Right lobe of liver (tissue), 6 donors: Measurements from ENCODE around the gene SMLR1. TPM values are rescaled to one million over a fixed set of nuclear protein-coding genes. Genes with fewer than 3 reads are reported as not detected.

Experiments used
- ATAC-seq, 4 donors: fragments of 200-7000 bp; cut with Tn5 transposase; one replicate each; pipeline ENCODE4 v1.9.1; 2020; ENCODE audit warnings: mild to moderate bottlenecking in 4 of 4, moderate library complexity in 4 of 4
- DNase-seq, 3 donors: peaks; one replicate each; pipeline ENCODE4 v3.0.0-alpha.2; 2020
- H3K27ac ChIP-seq, 3 donors: fragments of 200-600 bp; one replicate each; pipeline ENCODE4 v1.8.0; 2022
- H3K27me3 ChIP-seq, 2 donors: fragments of 200-600 bp; one replicate each; pipeline ENCODE4 v1.8.0; 2022
- H3K36me3 ChIP-seq, 4 donors: fragments of 200-600 bp; sonication (generic) in 1 of 4; one replicate each; pipeline versions ENCODE4 v1.5.1 to v1.8.0; 2017 to 2022; ENCODE audit warnings: control low read depth in 1 of 4
- H3K4me1 ChIP-seq, 4 donors: fragments of 200-600 bp; sonication (generic) in 1 of 4; one replicate each; pipeline versions ENCODE4 v1.5.1 to v1.8.0; 2017 to 2022; ENCODE audit warnings: control low read depth in 1 of 4
- H3K4me3 ChIP-seq, 3 donors: fragments of 200-600 bp; one replicate each; pipeline ENCODE4 v1.8.0; 2022
- H3K9me3 ChIP-seq, 4 donors: fragments of 200-600 bp; sonication (generic) in 1 of 4; one replicate each; pipeline versions ENCODE4 v1.5.1 to v1.8.0; 2017 to 2022; ENCODE audit warnings: control low read depth in 1 of 4
- POLR2A ChIP-seq: fragments of 450-650 bp; IDR thresholded peaks from one replicate; pipeline ENCODE4 v1.6.1; 2017; ENCODE audit warnings: antibody characterized with exemption, mild to moderate bottlenecking
- WGBS: methylation state at CpG from one replicate; pipeline ENCODE4 v1.1.6; 2018; ENCODE audit warnings: low coverage, low lambda C conversion rate; ENCODE audit not compliant: insufficient coverage; ENCODE audit errors: missing lambda C conversion rate; 5-methylcytosine and 5-hydroxymethylcytosine counted together
- intact Hi-C, 2 donors: fragments of 100-400 bp; cut with DNase I; formaldehyde crosslinking; loops; one replicate each; pipeline versions ENCODE4 v1.11.2 to v1.14.1; 2022
- total RNA-seq, 6 experiments: library from RNA; depleted of rRNA in 2 of 6; stranded (reverse); fragments of >200 nt in 2 of 6; fragmentation: NEBNext Ultra II Directional in 3 of 6; extraction: Animal tissue kit (Norgen Biotek cat#: 25700) in 3 of 6; gene quantifications; one replicate each; pipeline versions ENCODE4 v1.1.0 to v1.2.4, GENCODE V29; 2016 to 2023
- TF ChIP-seq, protein P1 (sequence below), 4 donors: fragments of 200-600 bp in 3 of 4; fragments of 450-650 bp in 1 of 4; IDR thresholded peaks; one replicate each; pipeline versions ENCODE4 v1.5.1 to v1.8.0; 2016 to 2022; ENCODE audit warnings: antibody characterized with exemption in 4 of 4, mild to moderate bottlenecking in 2 of 4
- donor health status: DM: no; HTN: yes; CAD: no.
- donor health status: DM: no; HTN: no; CAD: no.
- donor health status: DM: no; HTN: no; CAD: no.
- donor health status: DM: no; HTN: yes; CAD: no.
- donor health status: DM: no; HTN: yes; CAD: no.

The SMLR1 gene
- total RNA-seq, 6 experiments from 2014 or later = 10.7 to 46.4 (median 20.1) TPM

DNA sequence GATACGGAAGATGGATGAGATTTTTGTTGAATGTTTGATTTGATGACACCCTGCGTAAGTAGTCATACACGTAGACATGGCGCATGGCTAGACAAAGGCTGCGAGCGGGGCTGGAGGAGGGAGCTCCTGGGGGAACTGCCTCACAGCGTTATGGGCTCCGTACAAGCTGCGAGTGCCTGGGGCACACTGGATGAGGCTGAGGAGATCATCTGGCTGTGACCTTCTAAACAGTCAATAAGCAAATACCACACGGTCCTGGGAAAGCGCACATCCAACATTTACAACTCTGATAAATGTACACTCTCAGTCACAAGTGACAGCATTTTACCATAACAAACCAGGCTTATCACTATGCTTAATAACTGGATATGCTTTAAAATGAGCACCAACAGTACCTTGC lies 37.1 kb downstream of the SMLR1 start:
- 45% methylated on average over 11 of the region's 11 CpGs for WGBS
- H3K36me3 ChIP-seq = no peaks in the 10 kb centered on the region
- intact Hi-C loops = no loop called here
- peak overlapping the region in 1 of 3 donors; percentile 5 for H3K4me3 ChIP-seq
- H3K27me3 ChIP-seq = no peaks in the 10 kb centered on the region
- DNase-seq (peak in 2 of 3 donors; percentile 38 to 60), ATAC-seq (peak; percentile 78 to 86 (median 82))
- no peak for TF ChIP-seq POLR2A
- TF ChIP-seq, protein P1, sequence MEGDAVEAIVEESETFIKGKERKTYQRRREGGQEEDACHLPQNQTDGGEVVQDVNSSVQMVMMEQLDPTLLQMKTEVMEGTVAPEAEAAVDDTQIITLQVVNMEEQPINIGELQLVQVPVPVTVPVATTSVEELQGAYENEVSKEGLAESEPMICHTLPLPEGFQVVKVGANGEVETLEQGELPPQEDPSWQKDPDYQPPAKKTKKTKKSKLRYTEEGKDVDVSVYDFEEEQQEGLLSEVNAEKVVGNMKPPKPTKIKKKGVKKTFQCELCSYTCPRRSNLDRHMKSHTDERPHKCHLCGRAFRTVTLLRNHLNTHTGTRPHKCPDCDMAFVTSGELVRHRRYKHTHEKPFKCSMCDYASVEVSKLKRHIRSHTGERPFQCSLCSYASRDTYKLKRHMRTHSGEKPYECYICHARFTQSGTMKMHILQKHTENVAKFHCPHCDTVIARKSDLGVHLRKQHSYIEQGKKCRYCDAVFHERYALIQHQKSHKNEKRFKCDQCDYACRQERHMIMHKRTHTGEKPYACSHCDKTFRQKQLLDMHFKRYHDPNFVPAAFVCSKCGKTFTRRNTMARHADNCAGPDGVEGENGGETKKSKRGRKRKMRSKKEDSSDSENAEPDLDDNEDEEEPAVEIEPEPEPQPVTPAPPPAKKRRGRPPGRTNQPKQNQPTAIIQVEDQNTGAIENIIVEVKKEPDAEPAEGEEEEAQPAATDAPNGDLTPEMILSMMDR (IDR thresholded peaks at IDR 0.05) = no peak
- H3K4me1 ChIP-seq = peaks cover 0 to 27% (median 4%) of the 10 kb centered on the region in 4 donors
- H3K27ac ChIP-seq = peak overlapping the region in 2 of 3 donors; percentile 30 to 42
- H3K9me3 ChIP-seq = no peaks in the 10 kb centered on the region

DNA sequence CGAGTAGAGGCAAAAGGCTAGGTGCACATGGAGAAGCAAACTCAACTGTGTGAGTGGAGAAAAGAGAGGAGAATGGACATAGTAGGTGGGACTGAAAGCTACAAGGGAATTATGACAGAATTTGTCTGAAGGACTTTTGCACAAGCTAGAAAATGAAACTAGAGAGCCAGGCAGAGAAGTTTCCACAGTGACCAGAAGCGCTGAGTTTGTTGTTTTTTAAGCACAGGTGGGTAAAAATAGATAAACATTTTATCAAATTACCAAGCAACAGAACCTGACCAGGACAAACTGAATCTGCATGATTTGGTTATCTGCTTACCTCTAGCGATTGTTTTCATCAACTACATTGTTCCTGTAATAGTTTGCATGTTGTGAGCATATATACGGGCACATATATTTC lies 38.6 kb downstream of the SMLR1 start:
- H3K36me3 ChIP-seq = no peaks in the 10 kb centered on the region
- H3K27me3 ChIP-seq = no peaks in the 10 kb centered on the region
- ATAC-seq (no peak), DNase-seq (no peak)
- intact Hi-C loops = no loop called here
- H3K9me3 ChIP-seq = no peaks in the 10 kb centered on the region
- WGBS = 79% methylated on average over 4 of the region's 4 CpGs
- no peak overlapping the region for H3K27ac ChIP-seq
- TF ChIP-seq POLR2A = no peak
- TF ChIP-seq, protein P1 (IDR thresholded peaks at IDR 0.05) = no peak
- H3K4me3 ChIP-seq = no peak overlapping the region
- H3K4me1 ChIP-seq = peaks cover 0 to 35% (median 4%) of the 10 kb centered on the region in 4 donors

DNA sequence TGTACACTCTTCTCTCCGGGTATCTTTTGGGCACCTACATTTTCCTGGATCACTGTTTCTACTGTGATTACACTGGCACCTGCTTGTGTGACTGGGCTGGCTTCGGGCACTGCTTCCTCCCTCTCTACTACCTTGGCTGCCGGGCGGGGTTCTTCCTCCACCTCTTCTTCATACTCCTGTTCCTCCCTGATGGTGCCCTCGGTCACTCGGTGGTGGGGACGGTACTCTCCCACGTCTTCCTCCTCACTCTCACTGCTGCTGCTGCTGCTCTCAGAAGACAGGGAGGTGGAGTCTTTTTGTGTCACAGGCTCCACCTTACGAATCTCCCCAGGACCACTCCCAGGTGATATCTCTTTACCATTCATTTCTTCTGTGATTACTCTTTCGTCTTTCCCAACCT lies 42.5 kb downstream of the SMLR1 start:
- H3K27me3 ChIP-seq = no peaks in the 10 kb centered on the region
- H3K4me3 ChIP-seq = no peak overlapping the region
- no peaks in the 10 kb centered on the region for H3K36me3 ChIP-seq
- no peak overlapping the region for H3K27ac ChIP-seq
- 85% methylated on average over 9 of the region's 10 CpGs for WGBS
- no peak for TF ChIP-seq POLR2A
- TF ChIP-seq, protein P1 (IDR thresholded peaks at IDR 0.05) = no peak
- no peaks in the 10 kb centered on the region for H3K9me3 ChIP-seq
- intact Hi-C loops = no loop called here
- no peak for DNase-seq
- peak in 1 of 4 donors; percentile 25 for ATAC-seq
- peaks cover 0 to 11% (median 0%) of the 10 kb centered on the region in 4 donors for H3K4me1 ChIP-seq

DNA sequence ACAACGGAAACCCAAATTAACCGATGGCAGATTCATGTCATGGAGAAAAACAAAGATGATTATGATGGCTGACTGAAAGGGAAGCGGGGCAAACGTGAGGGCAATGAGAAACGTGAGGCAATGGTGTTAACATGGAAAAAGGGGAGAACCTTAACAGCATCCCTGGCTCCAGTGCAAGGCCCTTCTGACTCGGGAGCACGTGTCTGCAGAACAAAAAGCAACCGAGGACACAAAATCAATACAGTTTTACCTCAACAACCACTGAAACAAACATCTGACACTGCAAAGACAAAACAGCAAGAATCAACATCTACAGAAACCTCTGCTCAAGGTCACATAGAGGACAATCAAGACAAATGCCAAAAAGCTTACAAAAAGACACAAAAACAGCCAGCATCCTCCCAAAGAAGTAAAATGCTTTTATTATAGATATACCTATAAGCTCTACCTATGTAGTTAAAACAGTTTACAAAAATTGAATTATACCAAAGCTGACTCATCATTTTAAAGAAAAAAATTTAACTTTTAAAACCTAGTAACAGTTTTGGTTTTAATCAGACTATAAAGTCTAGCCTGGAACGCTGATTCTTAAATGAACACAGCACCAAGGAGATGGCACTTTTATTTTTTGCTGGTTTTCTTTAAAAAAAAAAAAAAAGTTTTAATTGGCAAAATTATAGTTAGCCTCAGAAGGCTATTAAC lies 43.1 kb downstream of the SMLR1 start:
- Histone ChIP-seq H3K4me3 (no peak overlapping the region), H3K9me3 (no peaks in the 10 kb centered on the region), H3K36me3 (no peaks in the 10 kb centered on the region), H3K4me1 (peaks cover 0 to 8% (median 0%) of the 10 kb centered on the region in 4 donors), H3K27ac (no peak overlapping the region), H3K27me3 (no peaks in the 10 kb centered on the region)
- no peak for DNase-seq
- intact Hi-C loops = no loop called here
- TF ChIP-seq, protein P1 (IDR thresholded peaks at IDR 0.05) = no peak
- TF ChIP-seq POLR2A = no peak
- 61% methylated on average over 9 of the region's 9 CpGs for WGBS
- peak in 2 of 4 donors; percentile 55 to 61 for ATAC-seq
